ENCODE data around the gene HSF2BP.

DNA sequence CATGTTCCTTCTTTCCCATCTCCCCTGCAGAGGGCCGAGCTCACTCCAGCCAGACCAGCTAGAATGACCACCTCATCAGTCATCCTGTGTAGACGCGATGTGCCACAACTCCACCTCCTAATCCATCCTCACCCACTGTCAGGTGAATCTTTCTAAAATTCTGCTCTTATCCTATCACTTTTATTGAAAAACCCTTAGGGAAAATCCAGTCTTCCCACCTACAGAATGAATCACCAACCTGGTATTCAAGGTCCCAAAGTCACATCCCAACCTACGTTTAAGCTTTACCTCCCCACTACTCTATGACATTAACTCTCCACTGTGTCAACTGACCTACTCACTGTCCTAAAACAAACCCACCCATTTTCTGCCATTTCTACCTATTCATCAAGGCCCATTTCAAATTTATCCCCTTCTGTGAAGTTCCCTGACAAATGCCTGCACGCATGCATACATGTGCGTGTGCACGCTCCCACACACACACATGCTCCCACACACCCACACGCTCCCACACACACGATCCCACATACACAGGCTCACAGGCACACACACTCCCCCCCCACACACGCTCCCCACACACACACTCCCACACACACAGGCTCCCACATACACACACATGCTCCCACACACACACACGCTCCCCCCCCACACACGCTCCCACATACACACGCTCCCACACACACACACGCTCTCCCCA, 27.7 kb downstream of the HSF2BP start:
- TF ChIP-seq, protein P1, sequence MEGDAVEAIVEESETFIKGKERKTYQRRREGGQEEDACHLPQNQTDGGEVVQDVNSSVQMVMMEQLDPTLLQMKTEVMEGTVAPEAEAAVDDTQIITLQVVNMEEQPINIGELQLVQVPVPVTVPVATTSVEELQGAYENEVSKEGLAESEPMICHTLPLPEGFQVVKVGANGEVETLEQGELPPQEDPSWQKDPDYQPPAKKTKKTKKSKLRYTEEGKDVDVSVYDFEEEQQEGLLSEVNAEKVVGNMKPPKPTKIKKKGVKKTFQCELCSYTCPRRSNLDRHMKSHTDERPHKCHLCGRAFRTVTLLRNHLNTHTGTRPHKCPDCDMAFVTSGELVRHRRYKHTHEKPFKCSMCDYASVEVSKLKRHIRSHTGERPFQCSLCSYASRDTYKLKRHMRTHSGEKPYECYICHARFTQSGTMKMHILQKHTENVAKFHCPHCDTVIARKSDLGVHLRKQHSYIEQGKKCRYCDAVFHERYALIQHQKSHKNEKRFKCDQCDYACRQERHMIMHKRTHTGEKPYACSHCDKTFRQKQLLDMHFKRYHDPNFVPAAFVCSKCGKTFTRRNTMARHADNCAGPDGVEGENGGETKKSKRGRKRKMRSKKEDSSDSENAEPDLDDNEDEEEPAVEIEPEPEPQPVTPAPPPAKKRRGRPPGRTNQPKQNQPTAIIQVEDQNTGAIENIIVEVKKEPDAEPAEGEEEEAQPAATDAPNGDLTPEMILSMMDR (IDR thresholded peaks at IDR 0.05; ENCODE audit: poor library complexity, severe bottlenecking) = no peak
- no peak for TF ChIP-seq RAD21 (conservative IDR thresholded peaks at IDR 0.05)
- TF ChIP-seq, protein P2, sequence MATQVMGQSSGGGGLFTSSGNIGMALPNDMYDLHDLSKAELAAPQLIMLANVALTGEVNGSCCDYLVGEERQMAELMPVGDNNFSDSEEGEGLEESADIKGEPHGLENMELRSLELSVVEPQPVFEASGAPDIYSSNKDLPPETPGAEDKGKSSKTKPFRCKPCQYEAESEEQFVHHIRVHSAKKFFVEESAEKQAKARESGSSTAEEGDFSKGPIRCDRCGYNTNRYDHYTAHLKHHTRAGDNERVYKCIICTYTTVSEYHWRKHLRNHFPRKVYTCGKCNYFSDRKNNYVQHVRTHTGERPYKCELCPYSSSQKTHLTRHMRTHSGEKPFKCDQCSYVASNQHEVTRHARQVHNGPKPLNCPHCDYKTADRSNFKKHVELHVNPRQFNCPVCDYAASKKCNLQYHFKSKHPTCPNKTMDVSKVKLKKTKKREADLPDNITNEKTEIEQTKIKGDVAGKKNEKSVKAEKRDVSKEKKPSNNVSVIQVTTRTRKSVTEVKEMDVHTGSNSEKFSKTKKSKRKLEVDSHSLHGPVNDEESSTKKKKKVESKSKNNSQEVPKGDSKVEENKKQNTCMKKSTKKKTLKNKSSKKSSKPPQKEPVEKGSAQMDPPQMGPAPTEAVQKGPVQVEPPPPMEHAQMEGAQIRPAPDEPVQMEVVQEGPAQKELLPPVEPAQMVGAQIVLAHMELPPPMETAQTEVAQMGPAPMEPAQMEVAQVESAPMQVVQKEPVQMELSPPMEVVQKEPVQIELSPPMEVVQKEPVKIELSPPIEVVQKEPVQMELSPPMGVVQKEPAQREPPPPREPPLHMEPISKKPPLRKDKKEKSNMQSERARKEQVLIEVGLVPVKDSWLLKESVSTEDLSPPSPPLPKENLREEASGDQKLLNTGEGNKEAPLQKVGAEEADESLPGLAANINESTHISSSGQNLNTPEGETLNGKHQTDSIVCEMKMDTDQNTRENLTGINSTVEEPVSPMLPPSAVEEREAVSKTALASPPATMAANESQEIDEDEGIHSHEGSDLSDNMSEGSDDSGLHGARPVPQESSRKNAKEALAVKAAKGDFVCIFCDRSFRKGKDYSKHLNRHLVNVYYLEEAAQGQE (IDR thresholded peaks at IDR 0.05; ENCODE audit: borderline replicate concordance) = no peak
- no peak for TF ChIP-seq EZH2 (IDR thresholded peaks at IDR 0.05; ENCODE audit: borderline replicate concordance, insufficient read depth, low read length, poor library complexity, severe bottlenecking)
- no peak for TF ChIP-seq MXI1 (conservative IDR thresholded peaks at IDR 0.05; ENCODE audit: poor library complexity, severe bottlenecking)
- TF ChIP-seq POLR2AphosphoS5 (IDR thresholded peaks at IDR 0.05) = no peak
- no peak for TF ChIP-seq SMC3 (conservative IDR thresholded peaks at IDR 0.05; ENCODE audit: poor library complexity)
